RWPE2 (cell line): Measurements from ENCODE around the gene EPB41L3.

Experiments
- ATAC-seq: fragments of 200-7000 bp; cut with Tn5 transposase; 3 replicates; pipeline ENCODE4 v1.9.1; 2021; ENCODE audit warnings: low read depth
- DNase-seq: peaks from one replicate; pipeline ENCODE4 v3.0.0-alpha.2; 2020; ENCODE audit warnings: low spot score
- H3K27ac ChIP-seq: fragments of 450-650 bp; 2 replicates; pipeline ENCODE4 v1.5.1; 2017; ENCODE audit warnings: mild to moderate bottlenecking; ENCODE audit not compliant: poor library complexity, severe bottlenecking
- H3K27me3 ChIP-seq: fragments of 250-450 bp; sonication (Bioruptor Pico); 2 replicates; pipeline ENCODE4 v1.5.1; 2021; ENCODE audit warnings: mild to moderate bottlenecking, moderate library complexity; ENCODE audit not compliant: insufficient read depth, poor library complexity, severe bottlenecking
- H3K36me3 ChIP-seq: fragments of 250-450 bp; sonication (Bioruptor Pico); 2 replicates; pipeline ENCODE4 v1.5.1; 2020; ENCODE audit warnings: low read depth, mild to moderate bottlenecking, moderate library complexity
- H3K4me1 ChIP-seq: fragments of 250-450 bp; sonication (Bioruptor Pico); 2 replicates; pipeline ENCODE4 v1.5.1; 2021; ENCODE audit warnings: mild to moderate bottlenecking, moderate library complexity; ENCODE audit not compliant: insufficient read depth, poor library complexity, severe bottlenecking
- H3K4me3 ChIP-seq: fragments of 250-450 bp; sonication (Bioruptor Pico); 2 replicates; pipeline ENCODE4 v1.5.1; 2021; ENCODE audit warnings: mild to moderate bottlenecking, moderate library complexity; ENCODE audit not compliant: severe bottlenecking
- H3K9me3 ChIP-seq: fragments of 250-450 bp; sonication (Bioruptor Pico); 2 replicates; pipeline ENCODE4 v1.5.1; 2021; ENCODE audit warnings: mild to moderate bottlenecking, moderate library complexity; ENCODE audit not compliant: severe bottlenecking
- TF ChIP-seq, protein P1 (sequence below): fragments of 450-650 bp; IDR thresholded peaks from one replicate; pipeline ENCODE4 v1.5.1; 2017; ENCODE audit warnings: mild to moderate bottlenecking, moderate library complexity; ENCODE audit not compliant: poor library complexity, severe bottlenecking

The EPB41L3 gene

DNA sequence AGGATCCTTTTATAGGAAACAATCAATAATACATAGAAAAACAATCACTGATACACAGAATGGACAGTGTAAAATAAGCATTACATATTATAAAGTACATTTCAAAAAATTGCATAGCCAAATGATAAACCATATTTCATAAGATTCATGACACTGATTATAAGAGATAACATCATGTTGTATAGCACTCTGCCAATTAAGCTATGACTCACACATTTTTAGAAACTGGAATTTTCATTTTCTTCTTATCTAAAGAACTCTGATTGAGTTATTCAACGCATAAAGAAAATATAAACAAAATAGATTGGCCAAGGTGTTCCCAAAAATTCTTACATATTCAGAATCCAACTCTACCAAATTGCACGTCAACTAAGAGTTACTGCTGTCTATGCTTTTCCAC, 5.9 kb downstream of the EPB41L3 start:
- no peak for ATAC-seq
- H3K36me3 ChIP-seq = no peaks in the 10 kb centered on the region
- TF ChIP-seq, protein P1, sequence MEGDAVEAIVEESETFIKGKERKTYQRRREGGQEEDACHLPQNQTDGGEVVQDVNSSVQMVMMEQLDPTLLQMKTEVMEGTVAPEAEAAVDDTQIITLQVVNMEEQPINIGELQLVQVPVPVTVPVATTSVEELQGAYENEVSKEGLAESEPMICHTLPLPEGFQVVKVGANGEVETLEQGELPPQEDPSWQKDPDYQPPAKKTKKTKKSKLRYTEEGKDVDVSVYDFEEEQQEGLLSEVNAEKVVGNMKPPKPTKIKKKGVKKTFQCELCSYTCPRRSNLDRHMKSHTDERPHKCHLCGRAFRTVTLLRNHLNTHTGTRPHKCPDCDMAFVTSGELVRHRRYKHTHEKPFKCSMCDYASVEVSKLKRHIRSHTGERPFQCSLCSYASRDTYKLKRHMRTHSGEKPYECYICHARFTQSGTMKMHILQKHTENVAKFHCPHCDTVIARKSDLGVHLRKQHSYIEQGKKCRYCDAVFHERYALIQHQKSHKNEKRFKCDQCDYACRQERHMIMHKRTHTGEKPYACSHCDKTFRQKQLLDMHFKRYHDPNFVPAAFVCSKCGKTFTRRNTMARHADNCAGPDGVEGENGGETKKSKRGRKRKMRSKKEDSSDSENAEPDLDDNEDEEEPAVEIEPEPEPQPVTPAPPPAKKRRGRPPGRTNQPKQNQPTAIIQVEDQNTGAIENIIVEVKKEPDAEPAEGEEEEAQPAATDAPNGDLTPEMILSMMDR = no peak
- no peaks in the 10 kb centered on the region for H3K9me3 ChIP-seq
- DNase-seq = no peak
- H3K4me3 ChIP-seq = no peak overlapping the region
- peaks cover 17% of the 10 kb centered on the region for H3K27me3 ChIP-seq
- no peak overlapping the region for H3K27ac ChIP-seq
- H3K4me1 ChIP-seq = no peaks in the 10 kb centered on the region

DNA sequence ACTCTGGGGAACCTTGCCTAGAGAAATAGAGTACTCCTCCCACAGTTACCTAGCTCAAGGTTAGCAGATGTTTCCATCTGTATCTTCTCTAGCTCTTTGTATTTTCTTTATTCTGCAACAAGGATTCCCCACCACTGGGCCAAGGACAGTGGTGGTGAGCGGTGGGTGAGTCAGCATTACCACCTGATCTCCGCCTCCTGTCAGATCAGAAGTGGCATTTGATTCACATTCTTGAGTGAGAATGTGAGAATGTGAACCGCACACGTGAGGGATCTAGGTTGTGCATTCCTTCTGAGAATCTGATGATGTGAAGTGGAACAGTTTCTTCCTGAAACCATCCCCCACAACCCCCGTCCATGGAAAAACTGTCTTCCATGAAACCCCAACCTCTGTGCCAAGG, 9.0 kb downstream of the EPB41L3 start:
- DNase-seq = no peak
- Histone ChIP-seq H3K4me3 (no peak overlapping the region), H3K27me3 (no peaks in the 10 kb centered on the region), H3K9me3 (no peaks in the 10 kb centered on the region), H3K4me1 (no peaks in the 10 kb centered on the region), H3K36me3 (no peaks in the 10 kb centered on the region), H3K27ac (no peak overlapping the region)
- TF ChIP-seq, protein P1 = no peak
- ATAC-seq = no peak

DNA sequence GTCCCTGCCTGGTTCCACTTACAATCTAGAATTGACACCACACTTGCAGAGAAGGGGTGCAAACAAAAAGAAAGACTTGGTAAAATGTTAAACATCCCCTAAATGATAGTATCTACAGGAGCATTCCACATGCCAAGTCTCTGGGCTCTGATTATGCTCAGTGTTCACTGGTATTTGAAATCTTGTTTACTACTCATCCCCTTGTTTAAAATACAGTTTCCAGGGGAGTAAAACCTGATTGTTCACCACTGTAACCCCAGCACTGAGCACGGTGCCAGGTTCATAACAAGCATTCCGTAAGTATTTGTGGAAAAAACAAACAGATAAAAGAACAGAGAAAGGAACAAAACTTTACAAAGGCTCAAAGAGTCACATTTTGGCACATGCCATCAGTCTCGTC, 11.7 kb downstream of the EPB41L3 start:
- no peaks in the 10 kb centered on the region for H3K9me3 ChIP-seq
- no peak overlapping the region for H3K4me3 ChIP-seq
- ATAC-seq (no peak), DNase-seq (no peak)
- H3K36me3 ChIP-seq = no peaks in the 10 kb centered on the region
- TF ChIP-seq, protein P1 = no peak
- no peaks in the 10 kb centered on the region for H3K4me1 ChIP-seq
- H3K27ac ChIP-seq = no peak overlapping the region
- no peaks in the 10 kb centered on the region for H3K27me3 ChIP-seq

DNA sequence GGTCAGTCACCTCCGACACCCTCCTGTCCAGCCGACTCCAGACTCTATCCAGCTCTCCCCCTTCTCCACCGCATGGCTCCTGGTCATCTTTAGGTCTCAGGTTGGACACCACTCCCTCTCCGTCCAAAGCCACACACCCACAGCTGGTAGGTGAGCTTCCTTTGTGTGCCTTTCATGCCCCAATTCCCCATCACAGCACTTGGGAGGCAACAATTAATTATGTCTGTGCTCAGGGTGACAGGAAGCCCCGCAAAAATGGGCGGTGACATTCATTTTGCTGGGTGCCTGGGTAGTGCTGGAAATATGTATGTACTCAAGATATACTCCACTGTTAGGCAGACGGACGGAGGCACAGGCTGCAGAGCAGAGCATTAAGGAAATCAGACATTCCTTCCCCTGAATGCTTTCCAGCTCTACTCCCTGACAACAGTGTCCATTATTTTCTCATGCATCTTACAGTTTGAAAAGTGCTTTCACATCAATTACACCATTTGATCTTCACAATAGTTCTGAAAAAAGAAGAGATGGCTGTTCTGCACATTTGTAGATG, 13.1 kb downstream of the EPB41L3 start:
- Histone ChIP-seq H3K36me3 (no peaks in the 10 kb centered on the region), H3K27me3 (no peaks in the 10 kb centered on the region), H3K27ac (no peak overlapping the region), H3K9me3 (no peaks in the 10 kb centered on the region), H3K4me1 (no peaks in the 10 kb centered on the region), H3K4me3 (no peak overlapping the region)
- TF ChIP-seq, protein P1 = no peak
- ATAC-seq = no peak
- DNase-seq = no peak

DNA sequence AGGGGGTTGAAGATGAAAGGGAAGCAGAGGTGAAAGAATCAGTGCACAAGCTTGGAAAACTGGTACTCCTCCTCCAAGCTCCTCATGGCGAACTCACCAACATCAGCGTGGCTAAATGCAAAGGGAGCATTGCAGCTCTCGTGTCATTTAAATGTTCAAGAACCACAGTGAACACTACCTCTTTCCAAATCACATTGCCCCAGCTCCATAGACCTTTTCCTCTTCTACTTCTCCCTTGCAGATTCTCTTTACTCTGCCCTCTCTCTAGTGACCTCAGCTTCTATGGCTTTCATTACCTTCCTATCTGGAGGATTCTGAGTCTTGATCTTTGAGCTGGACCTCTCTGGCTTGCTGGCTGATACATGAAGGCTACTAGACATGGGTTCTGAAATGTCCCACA, 14.3 kb downstream of the EPB41L3 start:
- no peaks in the 10 kb centered on the region for H3K27me3 ChIP-seq
- DNase-seq = no peak
- H3K4me3 ChIP-seq = no peak overlapping the region
- no peaks in the 10 kb centered on the region for H3K9me3 ChIP-seq
- H3K4me1 ChIP-seq = no peaks in the 10 kb centered on the region
- no peaks in the 10 kb centered on the region for H3K36me3 ChIP-seq
- ATAC-seq = no peak
- TF ChIP-seq, protein P1 = no peak
- no peak overlapping the region for H3K27ac ChIP-seq
